Liver (tissue), 9 donors: ENCODE data around the gene ENGASE. TPM values are rescaled to one million over a fixed set of nuclear protein-coding genes. Genes with fewer than 3 reads are reported as not detected.

ENCODE experiments used
- DNase-seq: peaks from one replicate; pipeline ENCODE4 v3.0.0-alpha.2; 2017; ENCODE audit warnings: low spot score
- H3K27ac ChIP-seq, 2 donors: one replicate each; pipeline ENCODE4 v1.7.0; 2013; ENCODE audit warnings: inconsistent platforms in 2 of 2, low read length in 2 of 2, control low read depth in 1 of 2, low read depth in 1 of 2, mild to moderate bottlenecking in 1 of 2
- H3K27me3 ChIP-seq, 4 donors: one replicate each; pipeline versions ENCODE4 v1.6.1 to v1.7.0; 2013; ENCODE audit warnings: low read length in 3 of 4, inconsistent platforms in 1 of 4, mild to moderate bottlenecking in 1 of 4, moderate library complexity in 1 of 4; ENCODE audit not compliant: control insufficient read depth in 4 of 4, insufficient read depth in 4 of 4
- H3K36me3 ChIP-seq, 4 donors: one replicate each; pipeline versions ENCODE4 v1.6.1 to v1.7.0; 2013; ENCODE audit warnings: low read length in 3 of 4, mild to moderate bottlenecking in 3 of 4, low read depth in 1 of 4, moderate library complexity in 1 of 4; ENCODE audit not compliant: control insufficient read depth in 4 of 4, insufficient read depth in 3 of 4
- H3K4me1 ChIP-seq, 4 donors: one replicate each; pipeline versions ENCODE4 v1.6.1 to v1.7.0; 2013; ENCODE audit warnings: low read length in 3 of 4, mild to moderate bottlenecking in 3 of 4, moderate library complexity in 1 of 4; ENCODE audit not compliant: control insufficient read depth in 4 of 4, insufficient read depth in 4 of 4
- H3K4me3 ChIP-seq, 3 donors: one replicate each; pipeline versions ENCODE4 v1.6.1 to v1.7.0; 2013; ENCODE audit warnings: low read length in 3 of 3, control low read depth in 1 of 3, low read depth in 1 of 3, mild to moderate bottlenecking in 1 of 3
- H3K9ac ChIP-seq, 2 donors: one replicate each; pipeline ENCODE4 v1.7.0; 2013; ENCODE audit warnings: low read length in 2 of 2, mild to moderate bottlenecking in 2 of 2, moderate library complexity in 2 of 2, control low read depth in 1 of 2, low read depth in 1 of 2
- H3K9me3 ChIP-seq, 4 donors: one replicate each; pipeline versions ENCODE4 v1.6.1 to v1.7.0; 2013; ENCODE audit warnings: low read length in 3 of 4; ENCODE audit not compliant: control insufficient read depth in 4 of 4
- EGR1 ChIP-seq, 2 donors: IDR thresholded peaks; 2 replicates each; pipeline ENCODE4 v1.6.1; 2016 to 2018; ENCODE audit warnings: antibody characterized with exemption in 2 of 2, low read depth in 2 of 2
- FOXA1 ChIP-seq: IDR thresholded peaks from 2 replicates; pipeline ENCODE4 v1.6.1; 2016; ENCODE audit warnings: antibody characterized with exemption
- FOXA2 ChIP-seq: IDR thresholded peaks from 2 replicates; pipeline ENCODE4 v1.6.1; 2016; ENCODE audit warnings: antibody characterized with exemption
- GABPA ChIP-seq, 2 donors: IDR thresholded peaks in 1 of 2; conservative IDR thresholded peaks in 1 of 2; 2 replicates each; pipeline ENCODE4 v1.6.1; 2016; ENCODE audit warnings: antibody characterized with exemption in 2 of 2, mild to moderate bottlenecking in 1 of 2, moderate library complexity in 1 of 2
- HNF4A ChIP-seq, 2 donors: conservative IDR thresholded peaks; 2 replicates each; pipeline ENCODE4 v1.6.1; 2016; ENCODE audit warnings: antibody characterized with exemption in 2 of 2, mild to moderate bottlenecking in 2 of 2
- HNF4G ChIP-seq: IDR thresholded peaks from 2 replicates; pipeline ENCODE4 v1.6.1; 2016; ENCODE audit warnings: antibody characterized with exemption
- JUND ChIP-seq, 2 donors: IDR thresholded peaks; 2 replicates each; pipeline ENCODE4 v1.6.1; 2016; ENCODE audit warnings: antibody characterized with exemption in 2 of 2
- NR2F2 ChIP-seq: IDR thresholded peaks from 2 replicates; pipeline ENCODE4 v1.6.1; 2016; ENCODE audit warnings: antibody characterized with exemption
- RAD21 ChIP-seq, 2 donors: IDR thresholded peaks; 2 replicates each; pipeline ENCODE4 v1.6.1; 2016; ENCODE audit warnings: antibody characterized with exemption in 2 of 2, mild to moderate bottlenecking in 2 of 2
- RXRA ChIP-seq, 2 donors: IDR thresholded peaks; 2 replicates each; pipeline ENCODE4 v1.6.1; 2017 to 2018; ENCODE audit warnings: antibody characterized with exemption in 2 of 2, mild to moderate bottlenecking in 1 of 2
- SP1 ChIP-seq: IDR thresholded peaks from 2 replicates; pipeline ENCODE4 v1.6.1; 2018; ENCODE audit warnings: antibody characterized with exemption, mild to moderate bottlenecking
- YY1 ChIP-seq: IDR thresholded peaks from 2 replicates; pipeline ENCODE4 v1.6.1; 2016; ENCODE audit warnings: antibody characterized with exemption, mild to moderate bottlenecking
- WGBS: extraction: QIAGEN DNeasy Blood & Tissue Kit; methylation state at CpG from one replicate; pipeline ENCODE4 v1.1.7; 2013; 5-methylcytosine and 5-hydroxymethylcytosine counted together
- polyA plus RNA-seq, 2 donors: library from polyadenylated mRNA; stranded (reverse) in 1 of 2; unstranded in 1 of 2; fragments of 200-250 nt in 1 of 2; fragments of >200 nt in 1 of 2; fragmentation: Nextera tagmentation in 1 of 2; extraction: Ambion mirVana in 1 of 2; gene quantifications; one replicate each; pipeline versions ENCODE4 v1.2.1 to v1.2.3, GENCODE V29; 2013 to 2015
- total RNA-seq, 2 donors: library from RNA; depleted of rRNA; stranded (reverse); fragments of >200 nt; gene quantifications; one replicate each; pipeline ENCODE4 v1.2.3, GENCODE V29; 2014
- TF ChIP-seq, protein P1 (sequence below): fragments of 150-350 bp; IDR thresholded peaks from 2 replicates; pipeline ENCODE4 v1.5.1; 2017; ENCODE audit warnings: improper control_type of control experiment, low read depth, low read length; ENCODE audit not compliant: missing input control
- TF ChIP-seq, protein P2 (sequence below): IDR thresholded peaks from 2 replicates; pipeline ENCODE4 v1.6.1; 2016; ENCODE audit warnings: antibody characterized with exemption
- TF ChIP-seq, protein P3 (sequence below): IDR thresholded peaks from 2 replicates; pipeline ENCODE4 v1.6.1; 2016; ENCODE audit warnings: antibody characterized with exemption
- TF ChIP-seq, protein P4 (sequence below): IDR thresholded peaks from 2 replicates; pipeline ENCODE4 v1.6.1; 2016; ENCODE audit warnings: antibody characterized with exemption, mild to moderate bottlenecking
- TF ChIP-seq, protein P5 (sequence below): IDR thresholded peaks from 2 replicates; pipeline ENCODE4 v1.6.1; 2016; ENCODE audit warnings: antibody characterized with exemption
- donor health status: healthy.
- donor health status: healthy.
- donor health status: healthy.
- donor health status: healthy.
- donor health status: healthy.

The ENGASE gene
- total and polyA plus RNA-seq, 4 donors, result 5.2 to 33.6 (median 7.8) TPM

DNA sequence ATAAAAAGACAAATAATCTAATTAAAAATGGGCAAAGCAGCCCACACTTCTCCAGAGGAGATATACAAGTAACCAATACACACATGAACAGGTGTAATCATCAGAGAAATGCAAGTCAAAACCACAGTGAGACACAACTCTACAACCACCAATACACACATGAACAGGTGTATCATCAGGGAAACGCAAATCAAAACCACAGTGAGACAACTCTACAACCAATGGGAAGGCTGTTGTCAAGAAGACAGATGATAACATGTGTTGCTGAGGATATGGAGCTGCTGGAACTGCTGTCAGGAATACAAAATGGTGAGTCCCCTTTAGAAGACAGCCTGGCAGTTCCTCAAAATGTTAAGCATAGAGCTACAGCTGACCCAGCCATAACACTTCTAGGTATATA is 22.5 kb upstream of the ENGASE start:
- no peaks in the 10 kb centered on the region for H3K4me1 ChIP-seq
- TF ChIP-seq HNF4A (conservative IDR thresholded peaks at IDR 0.05) (no peak), JUND (IDR thresholded peaks at IDR 0.05) (no peak), FOXA1 (no peak), SP1 (no peak), RAD21 (IDR thresholded peaks at IDR 0.05) (no peak), YY1 (no peak), RXRA (IDR thresholded peaks at IDR 0.05) (no peak), GABPA (IDR thresholded peaks at IDR 0.05 in 1 of 2, conservative IDR thresholded peaks at IDR 0.05 in 1 of 2) (no peak)
- TF ChIP-seq, protein P1, sequence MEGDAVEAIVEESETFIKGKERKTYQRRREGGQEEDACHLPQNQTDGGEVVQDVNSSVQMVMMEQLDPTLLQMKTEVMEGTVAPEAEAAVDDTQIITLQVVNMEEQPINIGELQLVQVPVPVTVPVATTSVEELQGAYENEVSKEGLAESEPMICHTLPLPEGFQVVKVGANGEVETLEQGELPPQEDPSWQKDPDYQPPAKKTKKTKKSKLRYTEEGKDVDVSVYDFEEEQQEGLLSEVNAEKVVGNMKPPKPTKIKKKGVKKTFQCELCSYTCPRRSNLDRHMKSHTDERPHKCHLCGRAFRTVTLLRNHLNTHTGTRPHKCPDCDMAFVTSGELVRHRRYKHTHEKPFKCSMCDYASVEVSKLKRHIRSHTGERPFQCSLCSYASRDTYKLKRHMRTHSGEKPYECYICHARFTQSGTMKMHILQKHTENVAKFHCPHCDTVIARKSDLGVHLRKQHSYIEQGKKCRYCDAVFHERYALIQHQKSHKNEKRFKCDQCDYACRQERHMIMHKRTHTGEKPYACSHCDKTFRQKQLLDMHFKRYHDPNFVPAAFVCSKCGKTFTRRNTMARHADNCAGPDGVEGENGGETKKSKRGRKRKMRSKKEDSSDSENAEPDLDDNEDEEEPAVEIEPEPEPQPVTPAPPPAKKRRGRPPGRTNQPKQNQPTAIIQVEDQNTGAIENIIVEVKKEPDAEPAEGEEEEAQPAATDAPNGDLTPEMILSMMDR, result no peak
- no peaks in the 10 kb centered on the region for H3K36me3 ChIP-seq
- 69% methylated on average over 1 of the region's 1 CpG for WGBS
- H3K9me3 ChIP-seq, result peaks cover 0 to 8% (median 2%) of the 10 kb centered on the region in 4 donors
- no peak overlapping the region for H3K9ac ChIP-seq
- no peak overlapping the region for H3K27ac ChIP-seq
- no peaks in the 10 kb centered on the region for H3K27me3 ChIP-seq
- DNase-seq, result no peak
- no peak overlapping the region for H3K4me3 ChIP-seq

DNA sequence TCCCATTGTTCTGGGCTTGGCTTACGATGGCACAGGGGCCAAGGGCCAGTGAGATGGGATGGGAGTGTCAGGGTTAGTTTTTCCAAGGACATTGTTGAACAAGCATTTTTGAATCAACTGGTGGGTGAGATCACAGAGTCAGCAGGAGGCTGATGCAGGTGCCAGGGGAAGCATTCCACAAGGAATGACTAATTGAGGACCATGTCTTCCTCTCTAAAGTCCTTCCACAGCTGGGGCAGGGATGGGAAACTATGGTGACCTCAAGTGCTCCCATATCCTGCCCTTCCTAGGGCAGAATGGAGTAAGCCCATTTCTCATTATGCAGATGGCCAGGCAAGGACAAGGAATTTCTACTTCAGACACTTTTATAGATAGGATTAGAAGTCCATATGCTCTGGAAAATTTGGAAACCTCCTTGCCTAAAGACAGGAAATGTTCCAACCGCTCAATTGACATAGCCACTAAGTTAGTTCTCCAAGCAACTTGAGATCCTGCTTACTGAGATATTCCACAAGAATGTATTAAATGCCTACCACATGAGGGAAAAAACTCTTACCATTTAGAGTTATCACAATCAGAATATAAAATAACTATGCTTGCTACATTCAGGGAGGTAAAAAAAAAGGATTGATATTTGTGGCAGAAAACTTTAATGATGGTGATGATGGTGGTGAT is 21.2 kb upstream of the ENGASE start:
- TF ChIP-seq NR2F2 (peak; percentile 23), YY1 (no peak), FOXA2 (no peak)
- no peaks in the 10 kb centered on the region for H3K36me3 ChIP-seq
- H3K27me3 ChIP-seq, result no peaks in the 10 kb centered on the region
- H3K4me1 ChIP-seq, result no peaks in the 10 kb centered on the region
- no peak overlapping the region for H3K27ac ChIP-seq
- no peak for DNase-seq
- H3K4me3 ChIP-seq, result no peak overlapping the region
- WGBS, result 81% methylated on average over 2 of the region's 2 CpGs
- H3K9me3 ChIP-seq, result peaks cover 0 to 8% (median 2%) of the 10 kb centered on the region in 4 donors
- H3K9ac ChIP-seq, result no peak overlapping the region

DNA sequence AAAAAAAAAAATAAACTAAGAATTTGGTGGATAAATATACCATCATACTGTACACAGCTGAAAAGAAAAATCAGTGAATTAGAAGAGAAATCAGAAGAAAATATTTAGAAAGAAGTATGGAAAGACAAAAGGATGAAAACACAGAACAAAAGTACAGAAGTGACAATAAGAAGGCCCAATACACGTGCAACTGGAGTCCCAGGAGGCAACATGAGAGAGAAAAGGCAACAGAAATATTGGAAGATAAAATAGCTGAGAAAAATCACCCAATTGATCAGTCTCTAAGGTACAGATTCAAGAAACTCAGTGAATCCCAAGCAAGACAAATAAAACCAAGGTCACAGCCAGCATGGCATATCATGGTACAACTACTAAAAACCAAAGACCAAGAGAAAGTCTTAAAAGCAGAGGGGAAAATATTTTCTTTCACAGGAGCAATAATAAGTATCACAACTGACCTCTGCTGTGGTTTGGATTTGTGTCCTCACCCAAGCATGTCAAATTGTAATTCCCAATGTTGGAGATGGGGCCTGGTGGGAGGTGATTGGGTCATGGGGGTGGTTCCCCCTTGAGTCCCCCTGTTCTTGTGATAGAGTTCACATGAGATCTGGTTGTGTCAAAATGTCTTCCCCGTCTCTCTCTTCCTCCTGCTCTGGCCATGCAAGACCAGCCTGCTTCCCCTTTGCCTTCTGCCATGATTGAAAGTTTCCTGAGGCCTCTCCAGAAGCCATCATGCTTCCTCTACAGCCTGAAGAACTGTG is 20.2 kb upstream of the ENGASE start:
- TF ChIP-seq FOXA2, result no peak
- TF ChIP-seq, protein P2, sequence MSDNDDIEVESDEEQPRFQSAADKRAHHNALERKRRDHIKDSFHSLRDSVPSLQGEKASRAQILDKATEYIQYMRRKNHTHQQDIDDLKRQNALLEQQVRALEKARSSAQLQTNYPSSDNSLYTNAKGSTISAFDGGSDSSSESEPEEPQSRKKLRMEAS, result no peak
- TF ChIP-seq GABPA (IDR thresholded peaks at IDR 0.05 in 1 of 2, conservative IDR thresholded peaks at IDR 0.05 in 1 of 2), result no peak
- TF ChIP-seq, protein P3, sequence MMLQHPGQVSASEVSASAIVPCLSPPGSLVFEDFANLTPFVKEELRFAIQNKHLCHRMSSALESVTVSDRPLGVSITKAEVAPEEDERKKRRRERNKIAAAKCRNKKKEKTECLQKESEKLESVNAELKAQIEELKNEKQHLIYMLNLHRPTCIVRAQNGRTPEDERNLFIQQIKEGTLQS, result no peak
- TF ChIP-seq, protein P4, sequence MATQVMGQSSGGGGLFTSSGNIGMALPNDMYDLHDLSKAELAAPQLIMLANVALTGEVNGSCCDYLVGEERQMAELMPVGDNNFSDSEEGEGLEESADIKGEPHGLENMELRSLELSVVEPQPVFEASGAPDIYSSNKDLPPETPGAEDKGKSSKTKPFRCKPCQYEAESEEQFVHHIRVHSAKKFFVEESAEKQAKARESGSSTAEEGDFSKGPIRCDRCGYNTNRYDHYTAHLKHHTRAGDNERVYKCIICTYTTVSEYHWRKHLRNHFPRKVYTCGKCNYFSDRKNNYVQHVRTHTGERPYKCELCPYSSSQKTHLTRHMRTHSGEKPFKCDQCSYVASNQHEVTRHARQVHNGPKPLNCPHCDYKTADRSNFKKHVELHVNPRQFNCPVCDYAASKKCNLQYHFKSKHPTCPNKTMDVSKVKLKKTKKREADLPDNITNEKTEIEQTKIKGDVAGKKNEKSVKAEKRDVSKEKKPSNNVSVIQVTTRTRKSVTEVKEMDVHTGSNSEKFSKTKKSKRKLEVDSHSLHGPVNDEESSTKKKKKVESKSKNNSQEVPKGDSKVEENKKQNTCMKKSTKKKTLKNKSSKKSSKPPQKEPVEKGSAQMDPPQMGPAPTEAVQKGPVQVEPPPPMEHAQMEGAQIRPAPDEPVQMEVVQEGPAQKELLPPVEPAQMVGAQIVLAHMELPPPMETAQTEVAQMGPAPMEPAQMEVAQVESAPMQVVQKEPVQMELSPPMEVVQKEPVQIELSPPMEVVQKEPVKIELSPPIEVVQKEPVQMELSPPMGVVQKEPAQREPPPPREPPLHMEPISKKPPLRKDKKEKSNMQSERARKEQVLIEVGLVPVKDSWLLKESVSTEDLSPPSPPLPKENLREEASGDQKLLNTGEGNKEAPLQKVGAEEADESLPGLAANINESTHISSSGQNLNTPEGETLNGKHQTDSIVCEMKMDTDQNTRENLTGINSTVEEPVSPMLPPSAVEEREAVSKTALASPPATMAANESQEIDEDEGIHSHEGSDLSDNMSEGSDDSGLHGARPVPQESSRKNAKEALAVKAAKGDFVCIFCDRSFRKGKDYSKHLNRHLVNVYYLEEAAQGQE, result no peak
- TF ChIP-seq RAD21 (IDR thresholded peaks at IDR 0.05), result no peak
- no peak for TF ChIP-seq HNF4G
- TF ChIP-seq SP1, result no peak
- TF ChIP-seq EGR1 (IDR thresholded peaks at IDR 0.05; ENCODE audit: low read depth in 2 of 2), result no peak
- TF ChIP-seq, protein P5, sequence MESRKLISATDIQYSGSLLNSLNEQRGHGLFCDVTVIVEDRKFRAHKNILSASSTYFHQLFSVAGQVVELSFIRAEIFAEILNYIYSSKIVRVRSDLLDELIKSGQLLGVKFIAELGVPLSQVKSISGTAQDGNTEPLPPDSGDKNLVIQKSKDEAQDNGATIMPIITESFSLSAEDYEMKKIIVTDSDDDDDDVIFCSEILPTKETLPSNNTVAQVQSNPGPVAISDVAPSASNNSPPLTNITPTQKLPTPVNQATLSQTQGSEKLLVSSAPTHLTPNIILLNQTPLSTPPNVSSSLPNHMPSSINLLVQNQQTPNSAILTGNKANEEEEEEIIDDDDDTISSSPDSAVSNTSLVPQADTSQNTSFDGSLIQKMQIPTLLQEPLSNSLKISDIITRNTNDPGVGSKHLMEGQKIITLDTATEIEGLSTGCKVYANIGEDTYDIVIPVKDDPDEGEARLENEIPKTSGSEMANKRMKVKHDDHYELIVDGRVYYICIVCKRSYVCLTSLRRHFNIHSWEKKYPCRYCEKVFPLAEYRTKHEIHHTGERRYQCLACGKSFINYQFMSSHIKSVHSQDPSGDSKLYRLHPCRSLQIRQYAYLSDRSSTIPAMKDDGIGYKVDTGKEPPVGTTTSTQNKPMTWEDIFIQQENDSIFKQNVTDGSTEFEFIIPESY, result no peak

More for the DNA sequence above, 20.2 kb upstream of the ENGASE start:
- Histone ChIP-seq H3K27me3 (no peaks in the 10 kb centered on the region), H3K27ac (no peak overlapping the region), H3K4me1 (no peaks in the 10 kb centered on the region), H3K9ac (no peak overlapping the region), H3K9me3 (peaks cover 0 to 8% (median 2%) of the 10 kb centered on the region in 4 donors), H3K36me3 (no peaks in the 10 kb centered on the region), H3K4me3 (no peak overlapping the region)
- WGBS, result 66% methylated on average over 2 of the region's 2 CpGs
- no peak for DNase-seq
